IPS-15b (cell line): Measurements from ENCODE around the gene CDKN1C.

Experiments used
- H3K27me3 ChIP-seq: one replicate; pipeline ENCODE4 v1.6.1; 2013; ENCODE audit warnings: low read length; ENCODE audit not compliant: control insufficient read depth, insufficient read depth
- H3K36me3 ChIP-seq: one replicate; pipeline ENCODE4 v1.6.1; 2013; ENCODE audit warnings: low read length; ENCODE audit not compliant: control insufficient read depth, insufficient read depth
- H3K4me1 ChIP-seq: one replicate; pipeline ENCODE4 v1.6.1; 2013; ENCODE audit warnings: mild to moderate bottlenecking, low read length; ENCODE audit not compliant: control insufficient read depth, insufficient read depth
- H3K4me3 ChIP-seq: one replicate; pipeline ENCODE4 v1.5.1; 2013; ENCODE audit warnings: low read depth, low read length
- H3K9ac ChIP-seq: one replicate; pipeline ENCODE4 v1.6.1; 2013; ENCODE audit warnings: low read depth, mild to moderate bottlenecking, low read length
- H3K9me3 ChIP-seq: one replicate; pipeline ENCODE4 v1.6.1; 2013; ENCODE audit warnings: mild to moderate bottlenecking, low read length; ENCODE audit not compliant: control insufficient read depth, insufficient read depth

Gene CDKN1C

GRCh38 chr11:2885678-2886081 is at the start of gene CDKN1C:
TSS of gene CDKN1C (minus strand) at chr11:2885775. CDS start at chr11:2885456, 319 bp downstream.
- Histone ChIP-seq H3K36me3 (peaks cover 3% of the 10 kb centered on the region), H3K9ac (peak within 1 kb of the TSS; percentile 54), H3K27me3 (peaks cover 55% of the 10 kb centered on the region), H3K4me1 (peaks cover 4% of the 10 kb centered on the region), H3K4me3 (peak within 1 kb of the TSS; percentile 70), H3K9me3 (no peaks in the 10 kb centered on the region)

DNA sequence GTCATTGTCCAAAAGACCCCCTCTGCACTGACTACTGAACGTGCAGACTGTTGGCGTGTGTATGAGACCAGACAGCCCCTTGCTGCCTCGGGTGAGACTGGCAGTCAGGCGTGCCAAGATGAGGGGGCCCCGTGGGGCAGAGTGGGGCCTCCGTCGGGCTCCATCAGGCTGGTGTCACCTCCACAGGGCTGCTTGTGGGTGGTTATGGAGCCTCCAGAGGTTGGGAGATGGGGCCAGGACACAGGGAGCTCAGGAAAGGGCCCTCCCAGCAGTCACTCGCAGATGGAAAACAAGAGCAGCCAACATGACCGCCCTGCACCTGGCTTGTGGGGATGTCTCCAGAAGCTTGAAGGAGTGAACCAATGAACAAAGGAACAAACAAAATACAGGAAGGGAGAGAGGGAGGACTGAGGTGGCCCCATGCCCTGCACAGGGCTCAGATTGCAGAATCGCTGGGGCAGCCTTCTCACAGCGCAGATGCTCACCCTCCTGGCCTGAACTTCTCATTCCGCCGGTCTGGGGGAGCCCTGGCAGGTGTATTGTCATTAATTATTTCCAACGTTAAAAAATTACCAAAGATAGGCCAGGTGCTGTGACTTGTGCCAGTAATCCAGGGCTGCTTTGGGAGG is 49.1 kb upstream of the CDKN1C start:
- no peak overlapping the region for H3K9ac ChIP-seq
- peaks cover 9% of the 10 kb centered on the region for H3K9me3 ChIP-seq
- no peak overlapping the region for H3K4me3 ChIP-seq
- H3K27me3 ChIP-seq = peaks cover 5% of the 10 kb centered on the region
- H3K4me1 ChIP-seq = no peaks in the 10 kb centered on the region
- H3K36me3 ChIP-seq = no peaks in the 10 kb centered on the region

GRCh38 chr11:2934021-2934550 is 48.5 kb upstream of the CDKN1C start:
- H3K9me3 ChIP-seq = peaks cover 7% of the 10 kb centered on the region
- H3K9ac ChIP-seq = no peak overlapping the region
- peaks cover 7% of the 10 kb centered on the region for H3K27me3 ChIP-seq
- H3K4me1 ChIP-seq = no peaks in the 10 kb centered on the region
- H3K36me3 ChIP-seq = no peaks in the 10 kb centered on the region
- H3K4me3 ChIP-seq = no peak overlapping the region

GRCh38 chr11:2933375-2934020 is 47.9 kb upstream of the CDKN1C start:
- Histone ChIP-seq H3K4me1 (no peaks in the 10 kb centered on the region), H3K4me3 (no peak overlapping the region), H3K9me3 (peaks cover 5% of the 10 kb centered on the region), H3K9ac (no peak overlapping the region), H3K36me3 (no peaks in the 10 kb centered on the region), H3K27me3 (peaks cover 9% of the 10 kb centered on the region)

GRCh38 chr11:2932850-2933251 is 47.3 kb upstream of the CDKN1C start:
- Histone ChIP-seq H3K9ac (no peak overlapping the region), H3K9me3 (peaks cover 5% of the 10 kb centered on the region), H3K4me3 (no peak overlapping the region), H3K4me1 (no peaks in the 10 kb centered on the region), H3K36me3 (no peaks in the 10 kb centered on the region), H3K27me3 (peaks cover 15% of the 10 kb centered on the region)

GRCh38 chr11:2931771-2932738 is 46.5 kb upstream of the CDKN1C start:
- Histone ChIP-seq H3K4me3 (no peak overlapping the region), H3K4me1 (no peaks in the 10 kb centered on the region), H3K9me3 (no peaks in the 10 kb centered on the region), H3K36me3 (no peaks in the 10 kb centered on the region), H3K27me3 (peaks cover 23% of the 10 kb centered on the region), H3K9ac (no peak overlapping the region)

DNA sequence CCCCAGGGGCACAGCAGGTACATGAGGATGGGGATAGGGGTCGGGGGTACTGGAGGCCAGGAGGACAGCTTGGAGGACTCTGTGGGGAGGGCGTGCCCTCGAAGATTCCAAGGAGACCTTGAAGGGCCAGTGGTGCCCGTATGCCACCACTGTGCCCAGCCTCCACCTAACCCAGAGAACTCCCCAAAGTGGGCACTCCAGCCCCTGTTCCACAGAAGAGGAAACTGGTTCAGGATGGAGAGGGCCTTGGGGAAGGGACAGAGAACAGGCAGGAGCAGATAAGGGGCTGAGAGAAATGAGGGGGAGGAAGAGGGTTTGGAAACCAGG is 45.8 kb upstream of the CDKN1C start:
- Histone ChIP-seq H3K4me3 (no peak overlapping the region), H3K9me3 (no peaks in the 10 kb centered on the region), H3K27me3 (peaks cover 23% of the 10 kb centered on the region), H3K9ac (no peak overlapping the region), H3K36me3 (no peaks in the 10 kb centered on the region), H3K4me1 (no peaks in the 10 kb centered on the region)

- no peaks in the 10 kb centered on the region for H3K4me1 ChIP-seq
- peaks cover 23% of the 10 kb centered on the region for H3K27me3 ChIP-seq
- H3K4me3 ChIP-seq = peak overlapping the region; percentile 56
- no peaks in the 10 kb centered on the region for H3K36me3 ChIP-seq
- H3K9me3 ChIP-seq = no peaks in the 10 kb centered on the region
- no peak overlapping the region for H3K9ac ChIP-seq
Measured at GRCh38 chr11:2930704-2931419, 45.3 kb upstream of the CDKN1C start.

GRCh38 chr11:2929950-2930703 is 44.6 kb upstream of the CDKN1C start:
- no peaks in the 10 kb centered on the region for H3K4me1 ChIP-seq
- peak overlapping the region; percentile 56 for H3K4me3 ChIP-seq
- peaks cover 23% of the 10 kb centered on the region for H3K27me3 ChIP-seq
- H3K9me3 ChIP-seq = no peaks in the 10 kb centered on the region
- no peaks in the 10 kb centered on the region for H3K36me3 ChIP-seq
- H3K9ac ChIP-seq = no peak overlapping the region

DNA sequence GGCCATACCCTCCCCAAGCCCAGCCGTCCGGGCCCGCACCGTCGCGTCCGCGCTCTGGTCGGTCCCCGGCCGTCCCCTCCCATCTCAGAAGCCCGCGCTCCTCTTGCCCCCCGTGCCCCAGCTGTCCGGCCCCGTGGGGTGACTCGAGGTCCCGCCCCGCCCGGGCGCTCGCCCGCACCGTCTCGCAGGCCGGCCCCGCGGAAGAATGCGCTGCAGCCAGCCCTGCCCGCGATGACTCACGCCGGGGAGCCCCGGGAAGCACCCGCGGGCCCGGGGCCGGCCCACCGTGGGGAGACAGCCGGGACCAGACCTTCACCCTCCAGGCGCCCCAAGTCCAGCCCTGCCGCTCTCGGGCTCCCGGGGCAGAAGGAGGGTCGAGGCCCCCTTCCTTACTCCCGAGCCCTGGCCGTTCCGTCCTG is 44.0 kb upstream of the CDKN1C start:
- Histone ChIP-seq H3K9ac (no peak overlapping the region), H3K4me1 (no peaks in the 10 kb centered on the region), H3K4me3 (peak overlapping the region; percentile 56), H3K36me3 (no peaks in the 10 kb centered on the region), H3K27me3 (peaks cover 23% of the 10 kb centered on the region), H3K9me3 (no peaks in the 10 kb centered on the region)
